Muscle of leg (tissue), 11 donors: ENCODE results near the gene APBA2. TPM values are rescaled to one million over a fixed set of nuclear protein-coding genes. Genes with fewer than 3 reads are reported as not detected.

Experiments used
- DNase-seq: peaks from one replicate; pipeline ENCODE4 v3.0.0; 2013
- H3K27ac ChIP-seq: one replicate; pipeline ENCODE4 v1.5.1; 2013; ENCODE audit warnings: mild to moderate bottlenecking, low read length, control low read depth
- H3K27me3 ChIP-seq: one replicate; pipeline ENCODE4 v1.6.1; 2013; ENCODE audit warnings: low read length; ENCODE audit not compliant: control insufficient read depth, insufficient read depth
- H3K36me3 ChIP-seq: one replicate; pipeline ENCODE4 v1.6.1; 2013; ENCODE audit warnings: low read length; ENCODE audit not compliant: control insufficient read depth, insufficient read depth
- H3K4me1 ChIP-seq: one replicate; pipeline ENCODE4 v1.6.1; 2013; ENCODE audit warnings: low read length; ENCODE audit not compliant: control insufficient read depth, insufficient read depth
- H3K4me3 ChIP-seq: one replicate; pipeline ENCODE4 v1.5.1; 2013; ENCODE audit warnings: low read length, control low read depth
- H3K9me3 ChIP-seq: replicated peaks from 2 replicates; pipeline ENCODE4 v1.6.1; 2013; ENCODE audit warnings: low read depth, low read length; ENCODE audit not compliant: control insufficient read depth
- WGBS: methylation state at CpG from one replicate; pipeline ENCODE4 v1.1.5; 2013; ENCODE audit warnings: missing lambda C conversion rate; ENCODE audit not compliant: insufficient coverage; 5-methylcytosine and 5-hydroxymethylcytosine counted together
- polyA plus RNA-seq, 8 donors: library from polyadenylated mRNA; unstranded; fragments of 120-200 nt; gene quantifications; one replicate each; pipeline versions ENCODE4 v1.2.1 to v1.2.3, GENCODE V29; 2013; ENCODE audit warnings: inconsistent platforms in 1 of 8, low replicate concordance in 1 of 8; ENCODE audit not compliant: insufficient read length in 8 of 8, insufficient read depth in 1 of 8
- total RNA-seq: library from RNA; stranded (reverse); fragments of 120-200 nt; gene quantifications from one replicate; pipeline ENCODE4 v1.2.4, GENCODE V29; 2013

APBA2 gene
- total and polyA plus RNA-seq, 9 donors: 4.0 to 9.7 (median 5.7) TPM

DNA sequence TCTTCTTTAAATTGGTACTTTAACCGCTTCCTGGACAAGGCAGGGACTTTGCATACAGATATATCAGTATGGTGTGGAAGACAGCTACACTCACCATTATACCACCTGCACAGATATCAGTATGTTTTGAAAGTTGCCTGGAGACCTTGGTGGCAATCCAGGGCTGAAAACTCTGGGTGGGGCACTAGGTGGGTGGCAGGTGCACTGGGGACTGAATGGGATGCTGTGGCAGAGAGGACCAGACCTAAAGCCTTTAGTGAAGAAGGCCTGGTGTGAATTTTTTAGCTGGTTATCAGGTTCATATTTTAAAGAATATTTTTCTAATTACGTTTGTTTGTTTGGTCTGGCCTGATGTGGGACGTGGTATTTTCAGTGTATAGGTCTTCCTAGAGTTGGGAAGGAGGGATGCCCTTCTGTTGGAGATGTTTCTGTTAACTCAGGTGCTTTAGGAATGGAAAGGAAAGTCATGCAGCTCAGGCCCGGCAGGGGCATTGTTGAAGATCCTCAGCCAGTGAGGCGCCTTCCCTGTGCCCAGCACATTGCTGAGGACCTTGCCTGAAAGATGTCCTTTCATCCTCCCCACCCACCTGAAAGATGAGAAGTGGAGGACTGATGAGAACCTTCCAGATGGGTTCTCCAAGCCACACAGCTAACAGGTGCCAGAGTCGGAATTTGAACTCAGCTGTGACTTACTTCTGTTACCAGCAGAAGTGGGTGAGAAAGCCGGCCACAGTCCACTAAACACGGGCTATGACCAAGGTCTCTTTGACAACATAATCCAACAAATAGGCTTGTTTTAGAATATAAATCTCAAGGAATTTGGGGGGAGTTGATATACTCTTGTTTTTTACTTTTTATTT, 77.3 kb downstream of the APBA2 start:
- 86% methylated on average over 2 of the region's 8 CpGs for WGBS
- H3K4me3 ChIP-seq: no peak overlapping the region
- H3K9me3 ChIP-seq: no peaks in the 10 kb centered on the region
- H3K27me3 ChIP-seq: no peaks in the 10 kb centered on the region
- no peak overlapping the region for H3K27ac ChIP-seq
- H3K36me3 ChIP-seq: no peaks in the 10 kb centered on the region
- no peak for DNase-seq
- H3K4me1 ChIP-seq: no peaks in the 10 kb centered on the region

DNA sequence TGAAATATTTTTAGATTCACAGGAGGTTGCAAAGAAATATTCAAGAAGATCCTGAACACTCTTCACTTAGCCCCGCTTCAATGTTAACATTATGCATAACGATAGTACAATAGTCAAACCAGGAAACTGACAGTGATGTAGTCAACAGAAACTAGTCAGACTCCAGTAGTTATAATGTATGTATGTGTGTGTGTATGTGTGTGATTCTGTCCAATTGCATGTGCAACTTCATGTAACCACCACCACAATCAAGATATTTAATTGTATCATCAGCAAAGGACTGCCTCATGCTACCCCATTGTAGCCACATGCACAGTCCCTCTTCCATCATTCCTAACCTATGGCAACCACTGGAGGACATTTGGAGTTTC, 77.9 kb downstream of the APBA2 start:
- H3K4me3 ChIP-seq: no peak overlapping the region
- H3K27ac ChIP-seq: no peak overlapping the region
- no peak for DNase-seq
- no peaks in the 10 kb centered on the region for H3K27me3 ChIP-seq
- no peaks in the 10 kb centered on the region for H3K9me3 ChIP-seq
- H3K4me1 ChIP-seq: no peaks in the 10 kb centered on the region
- WGBS: no CpG with 5 or more reads among the region's 2 CpGs
- H3K36me3 ChIP-seq: no peaks in the 10 kb centered on the region

DNA sequence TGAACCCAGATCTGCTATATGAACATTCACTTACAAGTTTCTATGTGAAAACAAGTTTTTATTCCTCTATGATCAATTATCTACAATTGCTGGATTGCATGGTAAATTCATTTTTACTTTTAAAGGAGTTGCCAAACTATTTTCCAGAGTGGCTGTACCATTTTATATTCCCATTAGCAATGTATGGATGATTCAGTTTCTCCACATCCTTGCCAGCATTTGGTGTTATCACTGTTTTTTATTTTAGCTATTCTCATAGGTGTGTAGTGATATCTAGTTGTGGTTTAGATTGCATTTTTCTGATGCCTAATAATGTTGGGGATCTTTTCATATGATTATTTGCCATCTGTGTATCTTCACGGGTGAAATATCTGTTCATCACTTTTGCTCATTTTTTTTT, 78.3 kb downstream of the APBA2 start:
- no peak overlapping the region for H3K4me3 ChIP-seq
- no peaks in the 10 kb centered on the region for H3K4me1 ChIP-seq
- H3K27ac ChIP-seq: no peak overlapping the region
- H3K27me3 ChIP-seq: no peaks in the 10 kb centered on the region
- no peak for DNase-seq
- no peaks in the 10 kb centered on the region for H3K9me3 ChIP-seq
- WGBS: no CpG with 5 or more reads among the region's 1 CpG
- H3K36me3 ChIP-seq: no peaks in the 10 kb centered on the region

DNA sequence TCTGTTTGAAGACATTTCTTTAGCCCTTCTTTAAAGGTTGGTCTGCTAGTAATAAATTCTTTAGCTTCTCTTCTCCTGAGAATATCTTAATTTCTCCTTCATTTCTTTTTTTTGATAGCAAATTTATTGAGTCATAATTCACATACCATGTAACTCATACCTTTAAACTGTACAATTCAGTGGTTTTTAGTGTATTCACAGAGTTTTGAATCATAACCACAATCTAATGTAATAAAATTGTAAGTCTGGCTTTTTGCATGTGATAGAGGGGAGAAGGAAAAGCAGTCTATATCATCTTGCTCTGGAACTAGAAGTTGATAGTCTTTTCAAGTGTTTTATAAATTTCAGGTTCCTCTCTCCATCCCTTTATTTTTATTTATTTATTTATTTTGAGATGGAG, 81.3 kb downstream of the APBA2 start:
- Histone ChIP-seq H3K4me1 (peaks cover 6% of the 10 kb centered on the region), H3K9me3 (no peaks in the 10 kb centered on the region), H3K36me3 (no peaks in the 10 kb centered on the region), H3K27ac (no peak overlapping the region), H3K27me3 (no peaks in the 10 kb centered on the region), H3K4me3 (no peak overlapping the region)
- DNase-seq: no peak

DNA sequence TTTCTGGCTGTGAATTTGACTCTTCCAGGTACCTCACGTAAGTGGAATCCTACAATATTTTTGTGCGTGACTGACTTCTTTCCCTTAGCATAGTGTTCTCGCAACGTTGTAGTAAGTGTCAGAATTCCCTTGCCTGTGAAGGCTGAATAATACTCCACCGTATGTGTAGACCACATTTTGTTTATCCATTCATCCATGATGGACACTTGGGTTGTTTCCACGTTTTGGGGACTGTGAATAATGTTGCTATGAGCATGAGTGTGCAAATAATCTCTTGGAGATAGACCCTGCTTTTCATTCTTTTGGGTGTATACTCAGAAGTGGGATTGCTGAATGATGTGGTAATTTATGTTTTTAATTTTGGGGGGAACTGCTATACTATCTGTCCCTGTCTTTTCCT, 82.2 kb downstream of the APBA2 start:
- Histone ChIP-seq H3K9me3 (no peaks in the 10 kb centered on the region), H3K4me3 (no peak overlapping the region), H3K4me1 (peaks cover 6% of the 10 kb centered on the region), H3K36me3 (no peaks in the 10 kb centered on the region), H3K27me3 (no peaks in the 10 kb centered on the region), H3K27ac (no peak overlapping the region)
- DNase-seq: no peak
- WGBS: 100% methylated on average over 4 of the region's 6 CpGs

DNA sequence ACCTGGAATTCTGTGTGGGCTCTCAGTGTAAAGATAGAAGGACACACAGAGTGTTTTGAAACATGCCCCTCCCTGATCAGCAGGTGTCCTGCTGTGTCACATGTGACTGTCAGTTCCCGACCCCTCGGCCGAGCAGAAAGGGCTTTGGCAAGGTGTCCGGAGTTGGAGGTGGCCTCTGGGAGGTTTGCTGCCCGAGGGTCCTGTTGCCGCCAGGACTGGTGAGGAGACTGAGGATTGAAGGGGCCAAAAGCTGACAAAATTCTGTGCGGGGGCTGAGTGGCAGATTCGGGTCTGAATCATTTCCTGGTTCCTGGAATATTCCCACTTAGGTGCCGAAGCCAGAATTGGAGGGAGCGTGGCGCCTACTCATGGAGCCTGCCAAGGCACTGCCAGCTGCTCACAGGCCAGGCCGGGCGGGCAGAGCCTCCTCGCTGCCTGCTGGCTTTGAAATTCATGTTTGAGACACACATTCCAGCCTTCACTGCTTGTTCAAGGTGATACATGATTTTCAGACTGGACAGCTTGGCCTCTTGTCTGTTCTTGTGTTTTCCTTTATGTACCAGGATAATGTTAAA, 83.8 kb downstream of the APBA2 start:
- no peaks in the 10 kb centered on the region for H3K9me3 ChIP-seq
- WGBS: 72% methylated on average over 14 of the region's 14 CpGs
- H3K36me3 ChIP-seq: no peaks in the 10 kb centered on the region
- H3K27me3 ChIP-seq: no peaks in the 10 kb centered on the region
- no peak for DNase-seq
- peaks cover 6% of the 10 kb centered on the region for H3K4me1 ChIP-seq
- H3K4me3 ChIP-seq: no peak overlapping the region
- H3K27ac ChIP-seq: no peak overlapping the region

DNA sequence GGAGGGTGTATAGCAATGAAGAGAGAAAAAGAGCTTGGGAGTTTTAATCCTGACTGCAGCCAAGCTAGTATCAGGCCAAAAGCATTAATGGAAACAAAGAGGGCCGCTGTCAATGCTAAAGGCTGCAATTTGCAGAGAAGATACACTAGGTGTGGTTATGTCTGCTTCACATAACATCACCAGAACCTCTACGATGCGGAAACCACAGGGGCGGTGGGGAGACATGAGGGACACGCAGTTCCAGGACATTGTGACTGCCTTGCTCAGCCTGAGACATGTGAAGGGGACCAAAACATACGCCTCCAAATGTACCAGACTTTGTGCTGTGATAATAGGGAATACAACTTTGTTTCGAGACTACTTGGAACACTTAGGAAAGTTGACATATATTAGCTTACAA, 88.4 kb downstream of the APBA2 start:
- Histone ChIP-seq H3K9me3 (no peaks in the 10 kb centered on the region), H3K27me3 (no peaks in the 10 kb centered on the region), H3K4me1 (peaks cover 10% of the 10 kb centered on the region), H3K4me3 (no peak overlapping the region), H3K36me3 (no peaks in the 10 kb centered on the region), H3K27ac (no peak overlapping the region)
- no peak for DNase-seq
- 60% methylated on average over 1 of the region's 7 CpGs for WGBS

DNA sequence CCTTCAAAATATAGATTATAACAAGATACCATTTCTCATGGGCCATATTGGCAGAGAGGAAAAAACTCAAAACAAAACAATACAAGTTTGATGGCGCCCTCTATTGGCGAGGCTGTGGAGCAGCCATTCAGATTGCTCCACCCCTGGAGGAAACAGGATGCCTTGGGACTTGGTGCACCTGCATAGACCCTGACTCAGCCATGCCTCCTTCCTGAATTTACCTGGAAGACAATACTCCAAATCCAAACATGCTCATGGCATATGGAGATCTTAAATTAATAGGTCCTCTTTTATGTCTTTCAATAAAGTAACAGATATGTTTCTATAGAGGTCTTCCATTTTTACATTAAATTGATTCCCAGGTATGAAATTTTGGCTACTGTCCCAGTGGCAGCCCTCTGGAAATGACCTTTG, 90.0 kb downstream of the APBA2 start:
- Histone ChIP-seq H3K27ac (no peak overlapping the region), H3K4me1 (peaks cover 10% of the 10 kb centered on the region), H3K27me3 (no peaks in the 10 kb centered on the region), H3K36me3 (no peaks in the 10 kb centered on the region), H3K4me3 (no peak overlapping the region), H3K9me3 (no peaks in the 10 kb centered on the region)
- no peak for DNase-seq
- WGBS: 0% methylated on average over 2 of the region's 2 CpGs

DNA sequence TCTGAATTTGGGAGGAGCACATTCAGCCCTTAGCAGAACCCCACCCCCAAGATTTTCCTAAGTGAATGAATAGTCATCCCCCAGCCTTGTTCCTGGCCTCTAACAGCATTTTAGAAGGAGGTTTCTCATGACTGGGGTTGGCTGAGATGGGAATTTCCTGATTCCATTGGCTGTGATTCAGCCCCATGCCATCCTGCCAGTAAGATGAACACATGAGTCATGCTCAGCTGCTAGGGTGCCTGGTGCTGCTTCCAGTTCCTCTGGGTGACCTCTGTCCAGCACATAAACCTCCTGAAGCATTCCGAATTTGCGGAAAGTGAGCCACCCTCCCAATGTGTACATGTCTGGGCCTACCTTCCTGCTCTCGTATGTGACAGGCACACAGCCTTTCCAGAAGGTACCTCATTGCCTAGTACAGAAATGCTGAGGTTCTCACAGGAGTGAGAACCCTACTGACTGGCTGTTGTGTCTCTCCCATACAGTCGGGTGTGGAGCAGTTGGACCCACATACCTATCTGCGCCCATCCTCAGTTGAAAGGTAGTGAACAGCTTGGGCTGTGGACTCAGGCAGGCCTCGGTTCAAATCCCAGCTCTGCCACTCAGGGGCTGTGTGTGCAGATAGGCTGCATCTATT, 91.7 kb downstream of the APBA2 start:
- 98% methylated on average over 6 of the region's 6 CpGs for WGBS
- H3K36me3 ChIP-seq: no peaks in the 10 kb centered on the region
- DNase-seq: peak; percentile 63
- H3K4me3 ChIP-seq: no peak overlapping the region
- peaks cover 10% of the 10 kb centered on the region for H3K4me1 ChIP-seq
- no peaks in the 10 kb centered on the region for H3K27me3 ChIP-seq
- H3K9me3 ChIP-seq: no peaks in the 10 kb centered on the region
- no peak overlapping the region for H3K27ac ChIP-seq

DNA sequence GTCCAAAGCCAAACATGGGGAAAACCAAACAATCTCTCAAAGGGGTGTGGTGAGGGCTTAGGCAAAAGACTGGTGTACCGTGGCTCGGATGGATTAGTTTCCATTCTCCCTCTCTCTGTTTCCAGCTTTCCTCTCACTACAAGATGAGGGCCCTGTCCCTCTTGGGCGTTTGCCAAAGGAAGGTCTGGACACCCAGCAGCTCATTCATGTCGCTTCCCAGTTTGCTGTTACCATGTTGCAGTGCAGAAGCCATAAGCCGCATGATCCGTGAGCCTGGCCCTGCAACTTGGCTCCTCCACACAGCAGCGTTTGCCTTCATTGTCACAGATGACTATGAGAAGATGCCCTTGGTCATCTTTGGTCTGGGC, 92.2 kb downstream of the APBA2 start:
- Histone ChIP-seq H3K27ac (no peak overlapping the region), H3K4me3 (no peak overlapping the region), H3K36me3 (no peaks in the 10 kb centered on the region), H3K27me3 (no peaks in the 10 kb centered on the region), H3K9me3 (no peaks in the 10 kb centered on the region), H3K4me1 (peaks cover 10% of the 10 kb centered on the region)
- DNase-seq: no peak
- WGBS: 88% methylated on average over 5 of the region's 7 CpGs
